Measurements from ENCODE around the gene KDF1. TPM values are rescaled to one million over a fixed set of nuclear protein-coding genes. Genes with fewer than 3 reads are reported as not detected.
A peak's percentile ranks its signal among the peaks of the same experiment; 100 is the strongest.

KDF1 gene
- total and polyA plus RNA-seq, 4 donors = 1.0 to 4.6 (median 1.8) TPM

DNA sequence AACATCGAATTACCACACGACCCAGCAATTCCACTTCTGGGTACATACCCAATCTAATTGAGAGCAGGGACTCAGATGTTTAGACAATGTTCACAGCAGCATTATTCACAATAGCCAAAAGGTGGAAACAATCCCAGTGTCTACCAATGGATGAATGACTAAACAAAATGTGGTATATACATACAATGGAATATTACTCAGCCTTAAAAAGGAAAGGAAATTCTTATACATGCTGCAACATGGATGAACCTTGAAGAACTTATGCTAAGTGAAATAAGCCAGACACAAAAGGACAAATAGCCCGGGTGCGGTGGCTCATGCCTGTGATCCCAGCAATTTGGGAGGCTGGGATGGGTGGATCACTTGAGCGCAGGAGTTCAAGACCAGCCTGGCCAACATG is 6.9 kb downstream of the KDF1 start:
- H3K27me3 ChIP-seq (ENCODE audit: control insufficient read depth in 4 of 4, insufficient read depth in 4 of 4, low read length in 3 of 4) = no peaks in the 10 kb centered on the region
- H3K9ac ChIP-seq (ENCODE audit: low read depth in 1 of 2, low read length in 2 of 2) = no peak overlapping the region
- peaks cover 2 to 16% (median 12%) of the 10 kb centered on the region in 4 donors for H3K4me1 ChIP-seq (ENCODE audit: control insufficient read depth in 4 of 4, insufficient read depth in 4 of 4, low read length in 3 of 4)
- peaks cover 0 to 1% (median 0%) of the 10 kb centered on the region in 4 donors for H3K36me3 ChIP-seq (ENCODE audit: control insufficient read depth in 4 of 4, insufficient read depth in 3 of 4, low read depth in 1 of 4, low read length in 3 of 4)
- H3K27ac ChIP-seq (ENCODE audit: low read depth in 1 of 2, low read length in 2 of 2) = no peak overlapping the region
- TF ChIP-seq EGR1 (IDR thresholded peaks at IDR 0.05; ENCODE audit: low read depth in 2 of 2) (no peak), YY1 (IDR thresholded peaks at IDR 0.05) (no peak), NR2F2 (IDR thresholded peaks at IDR 0.05) (no peak), RAD21 (IDR thresholded peaks at IDR 0.05) (no peak), REST (IDR thresholded peaks at IDR 0.05) (no peak), ZBTB33 (IDR thresholded peaks at IDR 0.05) (no peak)
- no peak for DNase-seq (ENCODE audit: low spot score)
- WGBS = 97% methylated on average over 5 of the region's 5 CpGs
- H3K9me3 ChIP-seq (ENCODE audit: control insufficient read depth in 4 of 4, low read length in 3 of 4) = no peaks in the 10 kb centered on the region
- no peak overlapping the region for H3K4me3 ChIP-seq (ENCODE audit: low read depth in 1 of 3, low read length in 3 of 3)

DNA sequence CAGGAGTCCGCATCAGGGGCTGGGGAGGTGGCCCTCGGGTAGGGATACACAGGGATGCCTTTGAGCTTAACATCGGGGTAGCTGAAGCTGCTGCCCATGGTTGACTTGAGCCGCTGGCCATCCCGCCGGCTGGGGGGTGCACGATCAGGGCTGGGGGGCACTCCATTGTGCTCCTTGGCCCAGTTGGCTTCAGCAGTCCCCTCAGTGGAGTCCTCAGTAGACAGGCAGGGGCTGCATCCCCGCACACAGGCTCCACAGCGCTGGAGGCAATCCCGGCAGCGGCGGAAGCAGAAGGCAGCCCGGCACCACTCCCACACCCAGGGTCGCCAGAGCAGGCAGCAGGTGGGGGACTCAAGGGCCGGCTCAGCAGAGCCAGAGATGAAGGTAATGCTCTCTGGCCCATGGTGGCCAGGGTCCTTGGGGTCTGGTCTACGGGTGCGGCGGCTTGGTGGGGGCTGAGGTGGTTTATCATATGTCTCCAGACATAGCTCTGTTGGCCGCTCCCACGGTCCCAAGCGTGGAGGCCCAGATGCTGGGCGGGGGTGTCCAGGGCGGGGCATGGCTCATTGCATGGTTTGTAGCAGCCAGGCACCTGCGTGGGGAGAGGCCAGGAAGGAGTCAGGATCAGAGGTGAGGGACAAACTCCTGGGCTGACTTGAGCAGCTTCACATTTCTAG is 8.3 kb downstream of the KDF1 start:
- 93% methylated on average over 24 of the region's 24 CpGs for WGBS
- peak; percentile 65 for DNase-seq (ENCODE audit: low spot score)
- Histone ChIP-seq H3K27ac (ENCODE audit: low read depth in 1 of 2, low read length in 2 of 2) (no peak overlapping the region), H3K9me3 (ENCODE audit: control insufficient read depth in 4 of 4, low read length in 3 of 4) (no peaks in the 10 kb centered on the region), H3K4me1 (ENCODE audit: control insufficient read depth in 4 of 4, insufficient read depth in 4 of 4, low read length in 3 of 4) (peaks cover 7 to 27% (median 22%) of the 10 kb centered on the region in 4 donors), H3K27me3 (ENCODE audit: control insufficient read depth in 4 of 4, insufficient read depth in 4 of 4, low read length in 3 of 4) (no peaks in the 10 kb centered on the region), H3K4me3 (ENCODE audit: low read depth in 1 of 3, low read length in 3 of 3) (no peak overlapping the region), H3K9ac (ENCODE audit: low read depth in 1 of 2, low read length in 2 of 2) (no peak overlapping the region), H3K36me3 (ENCODE audit: control insufficient read depth in 4 of 4, insufficient read depth in 3 of 4, low read depth in 1 of 4, low read length in 3 of 4) (peaks cover 0 to 1% (median 0%) of the 10 kb centered on the region in 4 donors)
- no peak for TF ChIP-seq EGR1 (IDR thresholded peaks at IDR 0.05; ENCODE audit: low read depth in 2 of 2)
- TF ChIP-seq RAD21 (IDR thresholded peaks at IDR 0.05) = no peak
- TF ChIP-seq TAF1 (conservative IDR thresholded peaks at IDR 0.05) = no peak
- TF ChIP-seq NR2F2 (IDR thresholded peaks at IDR 0.05) = no peak
- TF ChIP-seq MAX (IDR thresholded peaks at IDR 0.05) = no peak
- no peak for TF ChIP-seq YY1 (IDR thresholded peaks at IDR 0.05)
- no peak for TF ChIP-seq RXRA (IDR thresholded peaks at IDR 0.05)
- no peak for TF ChIP-seq HNF4A (conservative IDR thresholded peaks at IDR 0.05)
- TF ChIP-seq REST (IDR thresholded peaks at IDR 0.05) = no peak
- no peak for TF ChIP-seq HNF4G (IDR thresholded peaks at IDR 0.05)
- TF ChIP-seq, protein P1, sequence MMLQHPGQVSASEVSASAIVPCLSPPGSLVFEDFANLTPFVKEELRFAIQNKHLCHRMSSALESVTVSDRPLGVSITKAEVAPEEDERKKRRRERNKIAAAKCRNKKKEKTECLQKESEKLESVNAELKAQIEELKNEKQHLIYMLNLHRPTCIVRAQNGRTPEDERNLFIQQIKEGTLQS (IDR thresholded peaks at IDR 0.05) = no peak
- no peak for TF ChIP-seq FOXA2 (IDR thresholded peaks at IDR 0.05)
- TF ChIP-seq FOXA1 (IDR thresholded peaks at IDR 0.05) = no peak
- TF ChIP-seq, protein P2, sequence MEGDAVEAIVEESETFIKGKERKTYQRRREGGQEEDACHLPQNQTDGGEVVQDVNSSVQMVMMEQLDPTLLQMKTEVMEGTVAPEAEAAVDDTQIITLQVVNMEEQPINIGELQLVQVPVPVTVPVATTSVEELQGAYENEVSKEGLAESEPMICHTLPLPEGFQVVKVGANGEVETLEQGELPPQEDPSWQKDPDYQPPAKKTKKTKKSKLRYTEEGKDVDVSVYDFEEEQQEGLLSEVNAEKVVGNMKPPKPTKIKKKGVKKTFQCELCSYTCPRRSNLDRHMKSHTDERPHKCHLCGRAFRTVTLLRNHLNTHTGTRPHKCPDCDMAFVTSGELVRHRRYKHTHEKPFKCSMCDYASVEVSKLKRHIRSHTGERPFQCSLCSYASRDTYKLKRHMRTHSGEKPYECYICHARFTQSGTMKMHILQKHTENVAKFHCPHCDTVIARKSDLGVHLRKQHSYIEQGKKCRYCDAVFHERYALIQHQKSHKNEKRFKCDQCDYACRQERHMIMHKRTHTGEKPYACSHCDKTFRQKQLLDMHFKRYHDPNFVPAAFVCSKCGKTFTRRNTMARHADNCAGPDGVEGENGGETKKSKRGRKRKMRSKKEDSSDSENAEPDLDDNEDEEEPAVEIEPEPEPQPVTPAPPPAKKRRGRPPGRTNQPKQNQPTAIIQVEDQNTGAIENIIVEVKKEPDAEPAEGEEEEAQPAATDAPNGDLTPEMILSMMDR (IDR thresholded peaks at IDR 0.05; ENCODE audit: low read depth, low read length, missing input control) = no peak
- TF ChIP-seq GABPA (IDR thresholded peaks at IDR 0.05 in 1 of 2, conservative IDR thresholded peaks at IDR 0.05 in 1 of 2) = no peak
- TF ChIP-seq SP1 (IDR thresholded peaks at IDR 0.05) = no peak
- no peak for TF ChIP-seq JUND (IDR thresholded peaks at IDR 0.05)
- TF ChIP-seq ZBTB33 (IDR thresholded peaks at IDR 0.05) = no peak
